ENCODE data around the gene CERCAM.
A peak's percentile ranks its signal among the peaks of the same experiment; 100 is the strongest.

Gene CERCAM

GRCh38 chr9:128420651-128421481 lies at the start of gene CERCAM:
CERCAM (plus strand) TSS chr9:128420857; CDS start chr9:128420878, 21 bp downstream.
- DNase-seq (ENCODE audit: low spot score), result peak; percentile 66

- DNase-seq (ENCODE audit: low spot score), result peak; percentile 34
Measured at GRCh38 chr9:128371630-128372117, 49.0 kb upstream of the CERCAM start.

- DNase-seq (ENCODE audit: low spot score), result peak; percentile 89
Measured at GRCh38 chr9:128372188-128372641, 48.4 kb upstream of the CERCAM start.

GRCh38 chr9:128372784-128373183 lies 47.9 kb upstream of the CERCAM start:
- peak; percentile 60 for DNase-seq (ENCODE audit: low spot score)

GRCh38 chr9:128374221-128374675 lies 46.4 kb upstream of the CERCAM start:
- DNase-seq (ENCODE audit: low spot score), result peak; percentile 98

GRCh38 chr9:128375865-128376264 lies 44.8 kb upstream of the CERCAM start:
- no peak for DNase-seq (ENCODE audit: low spot score)

- peak; percentile 75 for DNase-seq (ENCODE audit: low spot score)
Measured at GRCh38 chr9:128382261-128382660, 38.4 kb upstream of the CERCAM start.

GRCh38 chr9:128383007-128383753 lies 37.5 kb upstream of the CERCAM start:
- peak; percentile 92 for DNase-seq (ENCODE audit: low spot score)

- DNase-seq (ENCODE audit: low spot score), result peak; percentile 92
Measured at GRCh38 chr9:128383791-128384190, 36.9 kb upstream of the CERCAM start.

GRCh38 chr9:128384801-128385495 lies 35.7 kb upstream of the CERCAM start:
- DNase-seq (ENCODE audit: low spot score), result no peak

GRCh38 chr9:128385496-128386460 lies 34.9 kb upstream of the CERCAM start:
- DNase-seq (ENCODE audit: low spot score), result no peak

- no peak for DNase-seq (ENCODE audit: low spot score)
Measured at GRCh38 chr9:128388150-128388549, 32.5 kb upstream of the CERCAM start.

GRCh38 chr9:128389395-128390149 lies 31.1 kb upstream of the CERCAM start:
- no peak for DNase-seq (ENCODE audit: low spot score)

GRCh38 chr9:128390150-128390812 lies 30.4 kb upstream of the CERCAM start:
- no peak for DNase-seq (ENCODE audit: low spot score)

GRCh38 chr9:128390813-128391711 lies 29.6 kb upstream of the CERCAM start:
- peak; percentile 88 for DNase-seq (ENCODE audit: low spot score)

GRCh38 chr9:128391956-128392301 lies 28.7 kb upstream of the CERCAM start:
- DNase-seq (ENCODE audit: low spot score), result no peak

- DNase-seq (ENCODE audit: low spot score), result no peak
Measured at GRCh38 chr9:128392302-128393144, 28.1 kb upstream of the CERCAM start.

All from globus pallidus (tissue), 1 donor.